Measurements from ENCODE around the gene HEMK1. TPM values are rescaled to one million over a fixed set of nuclear protein-coding genes. Genes with fewer than 3 reads are reported as not detected.

The HEMK1 gene
- total RNA-seq, 1 experiment from 2014 or later, result 12.5 TPM

GRCh38 chr3:50622881-50623280 lies 53.6 kb downstream of the HEMK1 start:
- Histone ChIP-seq H3K9me3 (ENCODE audit: control insufficient read depth, low read depth, low read length) (no peaks in the 10 kb centered on the region), H4K20me1 (ENCODE audit: control insufficient read depth, insufficient read depth, insufficient read length) (no peaks in the 10 kb centered on the region), H3K4me1 (ENCODE audit: insufficient read depth, low read length) (peaks cover 2% of the 10 kb centered on the region; the same call in 1 of the 2 replicates), H3K9ac (ENCODE audit: extremely low read depth, insufficient read length, low read length) (no peak overlapping the region), H3K79me2 (ENCODE audit: insufficient read depth, low read length) (no peaks in the 10 kb centered on the region), H3K79me1 (ENCODE audit: insufficient read depth, low read depth, low read length, poor library complexity, severe bottlenecking) (peaks cover 2% of the 10 kb centered on the region), H2BK20ac (ENCODE audit: low read depth, low read length, poor library complexity, severe bottlenecking) (no peak overlapping the region), H2AFZ (ENCODE audit: low read length) (no peak overlapping the region), H3K4me2 (ENCODE audit: insufficient read depth, insufficient read length, low read length) (no peak overlapping the region), H3K23ac (ENCODE audit: insufficient read length, low read depth, low read length) (no peak overlapping the region), H2AK5ac (ENCODE audit: insufficient read length, low read length) (no peak overlapping the region), H3K4ac (ENCODE audit: low read depth, low read length) (no peak overlapping the region), H3K27me3 (ENCODE audit: insufficient read depth, low read length) (no peaks in the 10 kb centered on the region), H4K8ac (replicated peaks; ENCODE audit: insufficient read length, low read depth, low read length) (no peak overlapping the region), H3K14ac (ENCODE audit: insufficient read depth, low read length) (no peak overlapping the region), H4K5ac (ENCODE audit: insufficient read length, low read depth, low read length) (no peak overlapping the region), H2BK5ac (ENCODE audit: insufficient read length, low read length) (no peak overlapping the region), H3K56ac (ENCODE audit: insufficient read length, low read depth, low read length) (no peak overlapping the region), H2BK120ac (ENCODE audit: low read depth, low read length, poor library complexity, severe bottlenecking) (no peak overlapping the region), H3K18ac (ENCODE audit: insufficient read length, low read depth, low read length) (no peak overlapping the region), H3K27ac (ENCODE audit: insufficient read length, low read depth, low read length) (no peak overlapping the region), H4K91ac (ENCODE audit: insufficient read length, low read depth, low read length) (no peak overlapping the region), H2BK15ac (ENCODE audit: low read depth, low read length) (no peak overlapping the region), H3K23me2 (ENCODE audit: insufficient read length, low read depth, low read length, poor library complexity, severe bottlenecking) (peaks cover under 1% of the 10 kb centered on the region), H3T11ph (ENCODE audit: low read length) (no peak overlapping the region), H2BK12ac (ENCODE audit: insufficient read length, low read depth, low read length) (no peak overlapping the region)
- no peak for DNase-seq
- TF ChIP-seq CTCF (conservative IDR thresholded peaks at IDR 0.05), result no peak
- no peaks in the 10 kb centered on the region for H3K9me3 Mint-ChIP-seq
- H3K4me3 Mint-ChIP-seq, result no peak overlapping the region
- H3K27ac Mint-ChIP-seq, result peak overlapping the region in 2 of 3 experiments; percentile 57 to 75; a peak in 1 of 7 replicates
- WGBS (ENCODE audit: extremely low coverage, insufficient read length, low lambda C conversion rate), result no CpG with 5 or more reads among the region's 3 CpGs
- H3K4me1 Mint-ChIP-seq, result peaks cover 45 to 49% of the 10 kb centered on the region in 2 experiments
- H3K36me3 Mint-ChIP-seq (ENCODE audit: insufficient read depth in 1 of 3, low read depth in 3 of 3), result peaks cover 0 to 28% (median 23%) of the 10 kb centered on the region in 3 experiments; a peak in 5 of 7 replicates
- H3K27me3 Mint-ChIP-seq (ENCODE audit: low read depth), result no peaks in the 10 kb centered on the region

Measured in H9 (cell line).